ENCODE data around the gene ZNF500.

DNA sequence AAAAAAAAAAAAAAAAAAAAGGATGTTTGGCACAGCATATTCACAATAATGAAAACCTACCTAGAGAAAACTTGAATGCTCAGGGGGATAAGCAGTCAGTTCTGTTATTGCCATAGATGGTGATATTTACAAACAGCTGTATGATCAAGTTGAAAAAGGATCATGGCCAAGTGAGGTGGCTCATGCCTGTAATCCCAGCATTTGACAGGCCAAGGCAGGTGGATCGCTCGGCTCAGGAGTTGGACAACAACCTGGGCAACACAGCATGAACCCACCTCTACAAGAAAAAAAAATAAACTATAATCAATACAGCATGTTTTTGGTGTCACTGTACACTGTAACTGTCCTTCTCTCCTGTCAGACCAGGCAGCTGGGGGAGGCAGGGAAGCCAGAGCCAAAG lies 52.0 kb downstream of the ZNF500 start:
- TF ChIP-seq, protein P1, sequence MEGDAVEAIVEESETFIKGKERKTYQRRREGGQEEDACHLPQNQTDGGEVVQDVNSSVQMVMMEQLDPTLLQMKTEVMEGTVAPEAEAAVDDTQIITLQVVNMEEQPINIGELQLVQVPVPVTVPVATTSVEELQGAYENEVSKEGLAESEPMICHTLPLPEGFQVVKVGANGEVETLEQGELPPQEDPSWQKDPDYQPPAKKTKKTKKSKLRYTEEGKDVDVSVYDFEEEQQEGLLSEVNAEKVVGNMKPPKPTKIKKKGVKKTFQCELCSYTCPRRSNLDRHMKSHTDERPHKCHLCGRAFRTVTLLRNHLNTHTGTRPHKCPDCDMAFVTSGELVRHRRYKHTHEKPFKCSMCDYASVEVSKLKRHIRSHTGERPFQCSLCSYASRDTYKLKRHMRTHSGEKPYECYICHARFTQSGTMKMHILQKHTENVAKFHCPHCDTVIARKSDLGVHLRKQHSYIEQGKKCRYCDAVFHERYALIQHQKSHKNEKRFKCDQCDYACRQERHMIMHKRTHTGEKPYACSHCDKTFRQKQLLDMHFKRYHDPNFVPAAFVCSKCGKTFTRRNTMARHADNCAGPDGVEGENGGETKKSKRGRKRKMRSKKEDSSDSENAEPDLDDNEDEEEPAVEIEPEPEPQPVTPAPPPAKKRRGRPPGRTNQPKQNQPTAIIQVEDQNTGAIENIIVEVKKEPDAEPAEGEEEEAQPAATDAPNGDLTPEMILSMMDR (IDR thresholded peaks at IDR 0.05; ENCODE audit: extremely low read depth in 1 of 2, insufficient read depth in 1 of 2, low read depth in 1 of 2, low read length in 2 of 2) = no peak
- TF ChIP-seq POLR2AphosphoS5 (IDR thresholded peaks at IDR 0.05; ENCODE audit: insufficient read depth, low read depth, low read length) = no peak
- no peak for TF ChIP-seq POLR2A (IDR thresholded peaks at IDR 0.05; ENCODE audit: low read depth, low read length)
- no peak for TF ChIP-seq MYC (IDR thresholded peaks at IDR 0.05; ENCODE audit: low read depth, low read length)
- no peak for TF ChIP-seq GATA2 (IDR thresholded peaks at IDR 0.05; ENCODE audit: insufficient read depth, insufficient read length, low read depth, low read length)
- no peak for TF ChIP-seq EZH2 (IDR thresholded peaks at IDR 0.05; ENCODE audit: borderline replicate concordance, low read depth, low read length, severe bottlenecking)
